ENCODE results near the gene ZNF583.
A peak's percentile ranks its signal among the peaks of the same experiment; 100 is the strongest.

DNA sequence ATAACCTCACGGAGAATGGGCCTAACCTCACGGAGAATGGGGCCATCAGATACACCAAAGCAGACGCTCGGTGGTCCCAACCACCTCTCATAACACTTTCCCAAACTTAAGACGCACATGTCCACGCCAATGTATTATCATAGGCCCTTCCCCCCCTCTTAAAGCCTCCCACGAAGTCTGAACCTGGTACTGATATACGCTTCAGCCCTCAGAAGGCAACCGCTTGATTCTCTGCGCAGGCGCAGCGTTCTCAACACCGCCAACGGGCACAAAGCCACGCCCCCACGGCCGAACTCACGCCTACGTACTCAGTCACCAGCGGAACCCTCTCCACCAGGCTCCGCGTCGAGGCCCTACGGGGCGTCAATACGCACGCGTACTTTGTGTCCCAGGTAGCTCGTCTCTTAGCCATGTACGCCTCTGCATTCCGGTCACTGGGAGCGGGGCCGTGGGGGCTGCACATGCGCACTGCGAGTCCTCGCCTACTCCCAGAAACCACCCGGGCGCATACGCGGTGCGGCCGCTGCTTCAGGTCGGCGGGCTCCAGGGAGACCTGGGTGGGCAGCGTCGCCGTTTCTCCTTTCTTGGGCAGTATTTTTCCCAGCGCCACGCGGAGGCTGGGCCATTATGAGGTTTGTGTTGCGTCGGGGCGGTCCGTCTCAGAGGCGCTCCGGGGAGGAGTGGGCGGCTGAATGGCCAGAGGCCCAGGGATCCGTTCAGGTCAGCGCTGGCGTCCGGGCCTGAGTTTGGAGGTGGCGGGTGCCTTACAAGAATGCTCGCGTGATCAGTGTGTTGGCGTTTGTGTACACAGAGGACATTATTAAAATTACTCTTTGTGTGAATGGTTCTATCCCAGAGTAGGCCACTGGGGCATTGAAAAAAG, 36.1 kb upstream of the ZNF583 start:
- TF ChIP-seq ZNF121 (CRISPR knock-in tag; conservative IDR thresholded peaks at IDR 0.05) (0 out of 2 replicates have a peak, but pooled peaks have one; percentile 26), CBX5 (IDR thresholded peaks at IDR 0.05; ENCODE audit: borderline replicate concordance, low read depth) (no peak), NFE2 (IDR thresholded peaks at IDR 0.05; ENCODE audit: low read depth) (no peak), KDM5B (IDR thresholded peaks at IDR 0.05; ENCODE audit: insufficient replicate concordance, low read depth, low read length) (peak; percentile 68)
- TF ChIP-seq, protein P1, sequence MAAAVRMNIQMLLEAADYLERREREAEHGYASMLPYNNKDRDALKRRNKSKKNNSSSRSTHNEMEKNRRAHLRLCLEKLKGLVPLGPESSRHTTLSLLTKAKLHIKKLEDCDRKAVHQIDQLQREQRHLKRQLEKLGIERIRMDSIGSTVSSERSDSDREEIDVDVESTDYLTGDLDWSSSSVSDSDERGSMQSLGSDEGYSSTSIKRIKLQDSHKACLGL (CRISPR knock-in tag; IDR thresholded peaks at IDR 0.05; ENCODE audit: borderline replicate concordance, poor library complexity, severe bottlenecking), result no peak
